GM04503 (cell line): ENCODE results near the gene CIB4.
"Not testable (repeated sequence)": the region's sequence is repeated elsewhere in the genome, so short reads cannot be mapped to it uniquely, and the experiment has no call there.

Experiments used
- DNase-seq: peaks from one replicate; pipeline ENCODE4 v3.0.0-alpha.2; 2012; ENCODE audit warnings: low read depth

Gene CIB4

GRCh38 chr2:26568076-26568890 is 72.9 kb downstream of the CIB4 start:
- DNase-seq, result no peak

DNA sequence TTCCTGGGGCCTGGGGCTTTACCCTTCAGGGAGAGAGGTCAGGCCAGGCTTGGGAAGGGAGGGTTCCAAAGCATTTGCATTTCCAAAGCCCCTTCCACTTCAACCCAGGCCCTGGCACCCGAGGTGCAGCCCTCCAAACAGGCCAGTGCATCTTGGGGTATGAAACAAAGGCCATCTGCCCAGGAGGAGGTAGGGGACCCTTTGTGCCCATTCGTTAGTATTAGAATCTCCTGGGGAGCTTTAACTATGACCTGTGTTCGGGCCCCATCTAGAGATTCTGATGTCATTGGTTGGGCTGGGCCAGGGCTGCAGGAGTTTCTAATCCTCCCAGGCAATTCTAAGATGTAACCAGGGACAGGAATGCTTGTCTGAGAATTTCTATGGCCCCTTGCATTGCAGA is 73.6 kb downstream of the CIB4 start:
- no peak for DNase-seq

GRCh38 chr2:26566731-26567130 is 74.4 kb downstream of the CIB4 start:
- DNase-seq, result not testable (repeated sequence)

GRCh38 chr2:26566081-26566375 is 75.1 kb downstream of the CIB4 start:
- no peak for DNase-seq

DNA sequence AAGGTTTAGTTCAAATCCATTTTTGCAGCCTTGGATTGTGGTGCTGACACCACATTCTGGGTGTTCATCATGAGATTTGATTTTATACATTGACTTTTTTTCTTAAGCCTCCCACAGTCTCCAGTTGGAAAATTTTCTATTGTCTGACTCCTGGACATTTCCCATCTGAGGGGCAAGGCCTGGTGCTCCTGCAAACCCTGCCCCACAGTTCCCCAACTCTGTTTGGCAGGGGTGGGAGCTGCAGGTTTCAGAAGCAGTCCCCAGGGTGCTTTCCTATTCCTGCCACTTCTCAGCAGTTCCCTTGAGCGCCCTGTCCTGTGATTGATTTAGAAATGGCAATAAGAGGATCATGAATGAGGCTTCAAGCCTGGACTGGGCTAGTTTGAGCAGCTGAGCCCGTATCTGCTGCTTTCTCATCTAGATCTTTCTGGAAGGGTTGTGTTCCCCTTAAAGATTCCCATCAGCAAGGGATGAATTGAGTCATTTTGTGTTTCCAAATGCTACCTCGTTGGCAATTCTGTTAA is 77.0 kb downstream of the CIB4 start:
- no peak for DNase-seq

DNA sequence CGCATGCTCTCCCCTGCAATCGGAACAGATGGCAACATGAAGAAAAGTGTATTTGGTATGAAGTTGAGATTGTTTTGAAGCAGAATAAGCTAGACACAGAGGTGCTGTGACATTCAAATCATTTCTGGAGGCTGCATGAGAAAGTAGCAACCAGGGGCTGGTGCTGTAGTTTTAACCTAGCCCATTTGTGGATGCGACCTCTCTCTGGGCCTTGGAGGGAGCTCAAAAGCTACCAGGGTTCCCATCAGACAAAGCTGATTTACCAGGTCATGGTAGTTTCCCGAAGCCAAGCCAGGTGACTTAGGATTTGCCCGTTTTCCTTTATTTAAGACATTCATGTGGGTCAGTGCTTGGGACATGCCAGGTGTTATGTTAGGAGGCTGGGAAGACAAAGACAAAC is 77.5 kb downstream of the CIB4 start:
- DNase-seq, result no peak

- no peak for DNase-seq
These were observed 78.1 kb downstream of the CIB4 start for GRCh38 chr2:26562811-26563645.

GRCh38 chr2:26561918-26562810 is 79.0 kb downstream of the CIB4 start:
- DNase-seq, result no peak

DNA sequence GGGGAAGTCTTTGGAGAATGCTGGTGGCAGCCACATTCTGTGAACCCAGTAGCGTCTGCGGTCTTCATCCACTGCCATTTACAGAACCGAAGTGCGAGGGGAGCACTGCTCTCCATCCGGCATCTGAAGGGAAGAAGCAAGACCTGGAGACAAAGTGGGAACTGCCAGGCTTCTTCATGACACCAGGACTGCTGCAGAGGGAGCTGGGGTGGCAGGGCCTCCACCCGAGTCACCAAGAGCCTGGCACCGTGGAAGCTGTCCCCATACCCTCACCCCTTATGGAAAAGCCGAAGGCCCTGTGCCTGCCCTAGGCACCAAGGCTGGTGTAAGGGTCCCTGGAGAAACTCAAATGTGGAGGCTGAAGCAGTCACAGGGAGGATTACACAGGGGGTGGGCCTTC is 79.8 kb downstream of the CIB4 start:
- DNase-seq, result no peak

DNA sequence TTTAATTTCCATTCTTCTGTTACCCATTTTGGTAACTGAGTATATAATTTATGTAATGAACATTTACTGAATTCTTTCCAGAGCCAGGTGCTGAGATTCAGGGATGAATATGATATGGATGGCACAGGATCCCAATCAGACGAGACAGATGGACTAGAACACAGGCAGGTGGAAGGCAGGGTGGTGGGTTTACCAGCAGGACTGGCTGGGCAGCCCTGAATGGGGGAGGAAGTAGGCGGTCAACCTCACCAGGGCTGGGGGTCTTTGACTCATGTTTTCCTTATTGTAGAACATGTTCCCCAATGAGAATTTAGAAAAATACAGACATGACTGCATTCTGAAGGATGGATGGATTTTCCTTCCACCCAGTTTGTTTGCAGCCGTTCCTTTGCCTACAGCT is 80.3 kb downstream of the CIB4 start:
- DNase-seq, result no peak

GRCh38 chr2:26559556-26559955 is 81.6 kb downstream of the CIB4 start:
- no peak for DNase-seq

- no peak for DNase-seq
These were observed 82.1 kb downstream of the CIB4 start for GRCh38 chr2:26559044-26559405.

GRCh38 chr2:26558271-26559043 is 82.7 kb downstream of the CIB4 start:
- no peak for DNase-seq

DNA sequence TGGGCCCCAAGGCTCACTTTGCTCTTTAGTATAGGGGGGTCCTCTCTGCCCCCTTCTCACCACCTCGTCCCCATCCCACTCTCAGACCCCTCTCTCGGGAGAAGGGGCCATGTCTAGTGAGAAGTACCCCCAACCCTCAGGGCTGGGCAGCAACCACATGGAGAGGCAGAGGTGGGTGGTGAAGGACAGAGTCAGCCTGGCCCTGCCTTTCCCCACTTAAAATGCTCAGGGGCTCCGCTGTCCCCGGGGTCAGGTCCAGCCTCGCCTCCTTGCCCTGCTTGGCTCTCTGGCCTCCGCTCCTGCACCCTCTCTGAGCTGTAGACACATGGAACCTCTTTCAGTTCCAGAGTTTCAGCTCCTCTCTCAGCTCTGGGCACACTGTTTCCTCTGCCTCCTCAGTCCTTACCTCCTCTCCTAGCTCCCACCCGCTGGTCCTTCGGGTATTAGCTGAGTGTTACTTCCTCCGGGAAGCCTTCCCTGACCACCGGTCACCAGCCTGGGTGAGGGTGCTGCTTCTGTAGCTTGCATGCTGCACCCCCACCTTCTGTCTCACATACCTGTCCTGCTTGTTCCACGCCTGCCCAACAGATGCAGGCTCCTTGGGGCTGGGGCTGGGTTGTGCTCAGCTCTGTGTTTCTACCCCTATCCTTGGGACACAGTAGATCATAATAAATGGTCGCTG is 83.8 kb downstream of the CIB4 start:
- no peak for DNase-seq

GRCh38 chr2:26556309-26557243 is 84.6 kb downstream of the CIB4 start:
- DNase-seq, result no peak

- no peak for DNase-seq
These were observed 85.7 kb downstream of the CIB4 start for GRCh38 chr2:26555246-26556133.

DNA sequence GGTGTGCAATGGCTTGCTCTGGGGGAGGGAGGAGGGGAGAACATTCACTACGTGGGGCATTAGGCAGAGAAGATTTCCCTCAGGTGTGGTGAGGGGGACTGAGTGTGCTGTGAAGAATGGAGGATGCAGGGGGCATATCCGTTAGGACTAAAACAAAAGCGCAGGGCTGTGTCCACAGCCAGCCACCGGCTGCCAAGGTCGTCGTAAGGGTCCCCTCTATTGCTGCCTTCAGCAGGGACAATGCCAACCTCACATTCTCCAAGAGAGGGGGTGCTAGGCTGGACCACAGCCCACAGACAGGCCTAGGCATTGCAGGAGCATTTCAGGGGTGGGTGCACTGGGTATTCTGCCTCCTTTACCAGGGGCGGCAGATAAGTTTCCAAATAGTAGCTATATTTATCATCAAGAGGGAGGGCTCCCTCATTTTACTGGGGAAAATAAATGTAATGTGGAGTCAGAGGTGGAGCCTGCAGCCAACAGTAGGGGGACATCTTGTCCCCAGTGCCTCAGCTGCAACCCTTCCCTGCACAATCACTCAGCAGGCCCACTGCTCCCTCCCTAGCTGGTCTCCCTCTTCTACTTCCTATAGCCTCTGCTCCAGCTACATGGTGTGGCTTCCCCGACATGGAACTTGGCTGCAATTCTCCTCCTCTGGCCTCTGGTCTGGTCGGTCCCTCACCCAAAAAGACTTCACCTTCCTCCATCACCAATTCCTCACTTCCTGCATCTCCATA is 88.4 kb downstream of the CIB4 start:
- no peak for DNase-seq
